GM19372 (cell line): ENCODE data around the gene PIGK.
"Not testable (repeated sequence)": the region's sequence is repeated elsewhere in the genome, so short reads cannot be mapped to it uniquely, and the experiment has no call there.

Experiments used
- ATAC-seq: cut with Tn5 transposase; IDR thresholded peaks from one replicate; pipeline ENCODE4 v1.9.1; 2021; ENCODE audit warnings: mild to moderate bottlenecking, low read depth, moderate library complexity; ENCODE audit not compliant: unreplicated experiment

The PIGK gene

GRCh38 chr1:77200293-77200692 lies 18.9 kb downstream of the PIGK start:
- no peak for ATAC-seq

GRCh38 chr1:77197351-77197750 lies 21.9 kb downstream of the PIGK start:
- ATAC-seq, result no peak

- no peak for ATAC-seq
Observed at GRCh38 chr1:77193951-77194350, 25.3 kb downstream of the PIGK start.

GRCh38 chr1:77188770-77189169 lies 30.5 kb downstream of the PIGK start:
- ATAC-seq, result no peak

- not testable (repeated sequence) for ATAC-seq
Observed at GRCh38 chr1:77186907-77187306, 32.3 kb downstream of the PIGK start.

GRCh38 chr1:77182083-77182482 lies 37.1 kb downstream of the PIGK start:
- no peak for ATAC-seq

GRCh38 chr1:77179632-77180031 lies 39.6 kb downstream of the PIGK start:
- no peak for ATAC-seq

GRCh38 chr1:77175230-77175844 lies 43.9 kb downstream of the PIGK start:
- ATAC-seq, result no peak

- no peak for ATAC-seq
Observed at GRCh38 chr1:77170687-77171086, 48.5 kb downstream of the PIGK start.

GRCh38 chr1:77168358-77168757 lies 50.9 kb downstream of the PIGK start:
- no peak for ATAC-seq

GRCh38 chr1:77164434-77164944 lies 54.7 kb downstream of the PIGK start:
- ATAC-seq, result no peak

GRCh38 chr1:77159706-77160105 lies 59.5 kb downstream of the PIGK start:
- not testable (repeated sequence) for ATAC-seq

GRCh38 chr1:77156214-77156613 lies 63.0 kb downstream of the PIGK start:
- ATAC-seq, result no peak

GRCh38 chr1:77146270-77146669 lies 73.0 kb downstream of the PIGK start:
- no peak for ATAC-seq

GRCh38 chr1:77143529-77144121 lies 75.6 kb downstream of the PIGK start:
- no peak for ATAC-seq

GRCh38 chr1:77139389-77139788 lies 79.8 kb downstream of the PIGK start:
- no peak for ATAC-seq

GRCh38 chr1:77134359-77134758 lies 84.9 kb downstream of the PIGK start:
- no peak for ATAC-seq

- no peak for ATAC-seq
Observed at GRCh38 chr1:77133731-77134358, 85.4 kb downstream of the PIGK start.

GRCh38 chr1:77126307-77126706 lies 92.9 kb downstream of the PIGK start:
- no peak for ATAC-seq

GRCh38 chr1:77121503-77121902 lies 97.7 kb downstream of the PIGK start:
- ATAC-seq, result no peak

- no peak for ATAC-seq
Observed at GRCh38 chr1:77120950-77121349, 98.3 kb downstream of the PIGK start.

- no peak for ATAC-seq
Observed at GRCh38 chr1:77118712-77119111, 100.5 kb downstream of the PIGK start.
